ENCODE measurements around the gene HSFX4.

DNA sequence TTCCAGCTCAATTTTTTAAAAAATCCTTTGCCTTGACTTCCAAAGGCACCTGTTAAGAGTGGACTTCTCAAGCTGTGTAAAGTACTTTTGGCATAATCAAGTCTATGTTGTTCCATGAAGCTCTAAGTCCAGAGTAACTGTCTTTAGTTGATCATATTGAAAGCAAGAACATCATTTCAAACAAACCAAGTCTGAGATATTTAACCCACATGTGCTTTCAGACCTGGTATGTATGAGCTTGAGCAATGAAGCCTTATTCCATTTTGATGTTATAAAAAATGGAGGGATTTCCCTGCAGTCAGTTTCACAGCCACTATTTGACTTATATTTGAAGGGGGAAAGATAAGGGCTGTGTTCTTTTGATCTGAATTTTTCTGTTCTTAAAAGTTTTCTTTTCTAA lies 32.6 kb downstream of the HSFX4 start:
- TF ChIP-seq POLR2AphosphoS5 (IDR thresholded peaks at IDR 0.05; ENCODE audit: low read depth, low read length), result no peak
- TF ChIP-seq, protein P1, sequence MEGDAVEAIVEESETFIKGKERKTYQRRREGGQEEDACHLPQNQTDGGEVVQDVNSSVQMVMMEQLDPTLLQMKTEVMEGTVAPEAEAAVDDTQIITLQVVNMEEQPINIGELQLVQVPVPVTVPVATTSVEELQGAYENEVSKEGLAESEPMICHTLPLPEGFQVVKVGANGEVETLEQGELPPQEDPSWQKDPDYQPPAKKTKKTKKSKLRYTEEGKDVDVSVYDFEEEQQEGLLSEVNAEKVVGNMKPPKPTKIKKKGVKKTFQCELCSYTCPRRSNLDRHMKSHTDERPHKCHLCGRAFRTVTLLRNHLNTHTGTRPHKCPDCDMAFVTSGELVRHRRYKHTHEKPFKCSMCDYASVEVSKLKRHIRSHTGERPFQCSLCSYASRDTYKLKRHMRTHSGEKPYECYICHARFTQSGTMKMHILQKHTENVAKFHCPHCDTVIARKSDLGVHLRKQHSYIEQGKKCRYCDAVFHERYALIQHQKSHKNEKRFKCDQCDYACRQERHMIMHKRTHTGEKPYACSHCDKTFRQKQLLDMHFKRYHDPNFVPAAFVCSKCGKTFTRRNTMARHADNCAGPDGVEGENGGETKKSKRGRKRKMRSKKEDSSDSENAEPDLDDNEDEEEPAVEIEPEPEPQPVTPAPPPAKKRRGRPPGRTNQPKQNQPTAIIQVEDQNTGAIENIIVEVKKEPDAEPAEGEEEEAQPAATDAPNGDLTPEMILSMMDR (IDR thresholded peaks at IDR 0.05), result no peak
- TF ChIP-seq, protein P2, sequence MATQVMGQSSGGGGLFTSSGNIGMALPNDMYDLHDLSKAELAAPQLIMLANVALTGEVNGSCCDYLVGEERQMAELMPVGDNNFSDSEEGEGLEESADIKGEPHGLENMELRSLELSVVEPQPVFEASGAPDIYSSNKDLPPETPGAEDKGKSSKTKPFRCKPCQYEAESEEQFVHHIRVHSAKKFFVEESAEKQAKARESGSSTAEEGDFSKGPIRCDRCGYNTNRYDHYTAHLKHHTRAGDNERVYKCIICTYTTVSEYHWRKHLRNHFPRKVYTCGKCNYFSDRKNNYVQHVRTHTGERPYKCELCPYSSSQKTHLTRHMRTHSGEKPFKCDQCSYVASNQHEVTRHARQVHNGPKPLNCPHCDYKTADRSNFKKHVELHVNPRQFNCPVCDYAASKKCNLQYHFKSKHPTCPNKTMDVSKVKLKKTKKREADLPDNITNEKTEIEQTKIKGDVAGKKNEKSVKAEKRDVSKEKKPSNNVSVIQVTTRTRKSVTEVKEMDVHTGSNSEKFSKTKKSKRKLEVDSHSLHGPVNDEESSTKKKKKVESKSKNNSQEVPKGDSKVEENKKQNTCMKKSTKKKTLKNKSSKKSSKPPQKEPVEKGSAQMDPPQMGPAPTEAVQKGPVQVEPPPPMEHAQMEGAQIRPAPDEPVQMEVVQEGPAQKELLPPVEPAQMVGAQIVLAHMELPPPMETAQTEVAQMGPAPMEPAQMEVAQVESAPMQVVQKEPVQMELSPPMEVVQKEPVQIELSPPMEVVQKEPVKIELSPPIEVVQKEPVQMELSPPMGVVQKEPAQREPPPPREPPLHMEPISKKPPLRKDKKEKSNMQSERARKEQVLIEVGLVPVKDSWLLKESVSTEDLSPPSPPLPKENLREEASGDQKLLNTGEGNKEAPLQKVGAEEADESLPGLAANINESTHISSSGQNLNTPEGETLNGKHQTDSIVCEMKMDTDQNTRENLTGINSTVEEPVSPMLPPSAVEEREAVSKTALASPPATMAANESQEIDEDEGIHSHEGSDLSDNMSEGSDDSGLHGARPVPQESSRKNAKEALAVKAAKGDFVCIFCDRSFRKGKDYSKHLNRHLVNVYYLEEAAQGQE (IDR thresholded peaks at IDR 0.05; ENCODE audit: insufficient read depth in 1 of 2, low read depth in 2 of 2, low read length in 1 of 2), result no peak

Data from Panc1 (cell line).